B cell (primary cell): Measurements from ENCODE around the gene FMO2.

ENCODE experiments used
- EZH2 ChIP-seq: IDR thresholded peaks from 2 replicates; pipeline ENCODE4 v1.6.1; 2012; ENCODE audit warnings: borderline replicate concordance, low read depth, mild to moderate bottlenecking, moderate library complexity, low read length; ENCODE audit not compliant: insufficient read depth, poor library complexity, severe bottlenecking
- TF ChIP-seq, protein P1 (sequence below): fragments of 200-600 bp; IDR thresholded peaks from one replicate; pipeline ENCODE4 v1.8.0; 2022; ENCODE audit warnings: antibody characterized with exemption, mild to moderate bottlenecking

DNA sequence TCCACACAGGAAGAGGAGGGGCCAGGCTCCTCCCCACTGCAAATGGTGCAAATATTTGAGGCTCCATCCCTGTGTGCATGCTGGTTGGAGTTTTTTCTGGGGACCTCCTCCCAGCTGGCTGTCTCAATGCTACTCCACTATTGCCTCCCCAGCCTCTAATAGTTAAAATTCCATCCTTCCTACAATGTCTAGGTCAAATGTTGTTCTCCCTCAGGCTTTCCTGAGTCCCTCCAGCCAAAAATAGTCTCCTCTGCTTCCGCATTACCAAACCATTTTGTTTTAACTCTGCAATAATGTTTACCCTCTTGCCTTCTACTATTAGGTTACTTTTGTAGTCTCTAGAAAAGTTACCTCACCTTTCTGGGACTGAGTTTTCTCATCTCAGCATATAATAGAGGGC is 33.6 kb downstream of the FMO2 start:
- TF ChIP-seq, protein P1, sequence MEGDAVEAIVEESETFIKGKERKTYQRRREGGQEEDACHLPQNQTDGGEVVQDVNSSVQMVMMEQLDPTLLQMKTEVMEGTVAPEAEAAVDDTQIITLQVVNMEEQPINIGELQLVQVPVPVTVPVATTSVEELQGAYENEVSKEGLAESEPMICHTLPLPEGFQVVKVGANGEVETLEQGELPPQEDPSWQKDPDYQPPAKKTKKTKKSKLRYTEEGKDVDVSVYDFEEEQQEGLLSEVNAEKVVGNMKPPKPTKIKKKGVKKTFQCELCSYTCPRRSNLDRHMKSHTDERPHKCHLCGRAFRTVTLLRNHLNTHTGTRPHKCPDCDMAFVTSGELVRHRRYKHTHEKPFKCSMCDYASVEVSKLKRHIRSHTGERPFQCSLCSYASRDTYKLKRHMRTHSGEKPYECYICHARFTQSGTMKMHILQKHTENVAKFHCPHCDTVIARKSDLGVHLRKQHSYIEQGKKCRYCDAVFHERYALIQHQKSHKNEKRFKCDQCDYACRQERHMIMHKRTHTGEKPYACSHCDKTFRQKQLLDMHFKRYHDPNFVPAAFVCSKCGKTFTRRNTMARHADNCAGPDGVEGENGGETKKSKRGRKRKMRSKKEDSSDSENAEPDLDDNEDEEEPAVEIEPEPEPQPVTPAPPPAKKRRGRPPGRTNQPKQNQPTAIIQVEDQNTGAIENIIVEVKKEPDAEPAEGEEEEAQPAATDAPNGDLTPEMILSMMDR, result no peak
- no peak for TF ChIP-seq EZH2
